Transverse colon (tissue), 4 donors: ENCODE data around the gene TPRX2. TPM values are rescaled to one million over a fixed set of nuclear protein-coding genes. Genes with fewer than 3 reads are reported as not detected.

ENCODE experiments used
- DNase-seq: peaks from one replicate; pipeline ENCODE4 v3.0.0-alpha.2; 2019
- H3K27ac ChIP-seq, 4 donors: fragments of 200-600 bp; sonication (generic); 2 replicates each; pipeline ENCODE4 v1.5.1; 2016 to 2018; ENCODE audit warnings: inconsistent platforms in 4 of 4
- H3K27me3 ChIP-seq: fragments of 200-600 bp; sonication (generic); 2 replicates; pipeline ENCODE4 v1.5.1; 2017; ENCODE audit warnings: inconsistent platforms
- H3K36me3 ChIP-seq, 4 donors: fragments of 200-600 bp; sonication (generic); 2 replicates each; pipeline ENCODE4 v1.5.1; 2017 to 2019; ENCODE audit warnings: inconsistent platforms in 4 of 4
- H3K4me1 ChIP-seq, 4 donors: fragments of 200-600 bp; sonication (generic); 2 replicates each; pipeline ENCODE4 v1.5.1; 2017 to 2020; ENCODE audit warnings: inconsistent platforms in 4 of 4
- H3K4me3 ChIP-seq, 4 donors: fragments of 200-600 bp; sonication (generic); 1 replicate in 1 of 4; 2 replicates in 3 of 4; pipeline versions ENCODE4 v1.5.1 to v1.6.1; 2017 to 2019; ENCODE audit warnings: inconsistent platforms in 4 of 4
- H3K9me3 ChIP-seq, 2 donors: fragments of 200-600 bp; sonication (generic); 2 replicates each; pipeline ENCODE4 v1.5.1; 2017 to 2019; ENCODE audit warnings: inconsistent platforms in 2 of 2
- EP300 ChIP-seq: sonication (generic); formaldehyde crosslinking; IDR thresholded peaks from one replicate; pipeline ENCODE4 v1.6.1; 2017; ENCODE audit warnings: antibody characterized with exemption, low read depth
- POLR2A ChIP-seq: fragments of 450-650 bp; IDR thresholded peaks from one replicate; pipeline ENCODE4 v1.6.1; 2016; ENCODE audit warnings: antibody characterized with exemption, mild to moderate bottlenecking, moderate library complexity
- POLR2AphosphoS5 ChIP-seq, 3 donors: sonication (generic); formaldehyde crosslinking; IDR thresholded peaks; one replicate each; pipeline ENCODE4 v1.6.1; 2016; ENCODE audit warnings: antibody characterized with exemption in 3 of 3
- WGBS, 2 donors: methylation state at CpG; one replicate each; pipeline ENCODE4 v1.1.5; 2018; ENCODE audit warnings: low coverage in 1 of 2; 5-methylcytosine and 5-hydroxymethylcytosine counted together
- in situ Hi-C, 4 donors: fragments of 200-750 bp; cut with MboI; loops; one replicate each; pipeline versions ENCODE4 v1.15.0 to v1.15.1; 2017; ENCODE audit warnings: low sequenced_read_pairs in 3 of 4, low pct_ligation_motif_present in 1 of 4, low pct_unique_long_range_greater_than_20kb in 1 of 4
- intact Hi-C: fragments of 100-400 bp; cut with DNase I; formaldehyde crosslinking; loops from one replicate; pipeline ENCODE4 v1.15.1; 2023; ENCODE audit warnings: low total_unique reads
- total RNA-seq, 4 donors: library from RNA; depleted of rRNA; stranded (reverse); fragments of >200 nt; gene quantifications; one replicate each; pipeline ENCODE4 v1.1.0, GENCODE V29; 2016
- TF ChIP-seq, protein P1 (sequence below), 5 experiments: fragments of 200-600 bp in 3 of 5; fragments of 450-650 bp in 2 of 5; sonication (generic) in 3 of 5; IDR thresholded peaks; 1 replicate in 2 of 5; 2 replicates in 3 of 5; pipeline ENCODE4 v1.5.1; 2016 to 2017; ENCODE audit warnings: antibody characterized with exemption in 5 of 5, inconsistent platforms in 3 of 5, mild to moderate bottlenecking in 2 of 5, moderate library complexity in 1 of 5

The TPRX2 gene
- total RNA-seq, 4 donors from 2014 or later, result not detected

DNA sequence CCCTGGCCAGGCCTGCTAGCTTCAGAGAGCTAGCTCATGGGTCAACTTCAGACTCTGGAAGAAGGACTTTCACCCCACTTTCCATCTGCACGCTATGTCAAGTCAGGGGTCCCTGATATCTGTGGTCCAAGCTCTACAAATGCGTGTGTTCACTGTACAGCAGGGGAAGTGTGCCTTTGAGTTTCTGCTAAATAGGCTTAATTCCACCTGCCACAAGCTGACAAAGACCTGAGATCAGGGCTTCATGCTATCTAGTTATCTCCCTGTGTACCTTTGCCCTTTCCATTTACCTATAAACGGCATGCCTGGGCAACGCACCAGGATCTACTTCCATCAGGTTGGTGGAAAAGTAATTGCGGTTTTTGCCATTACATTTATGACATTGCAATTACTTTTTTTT lies 37.7 kb downstream of the TPRX2 start:
- TF ChIP-seq EP300, result no peak
- no peak for TF ChIP-seq POLR2AphosphoS5 (IDR thresholded peaks at IDR 0.05)
- no peak for TF ChIP-seq POLR2A
- TF ChIP-seq, protein P1, sequence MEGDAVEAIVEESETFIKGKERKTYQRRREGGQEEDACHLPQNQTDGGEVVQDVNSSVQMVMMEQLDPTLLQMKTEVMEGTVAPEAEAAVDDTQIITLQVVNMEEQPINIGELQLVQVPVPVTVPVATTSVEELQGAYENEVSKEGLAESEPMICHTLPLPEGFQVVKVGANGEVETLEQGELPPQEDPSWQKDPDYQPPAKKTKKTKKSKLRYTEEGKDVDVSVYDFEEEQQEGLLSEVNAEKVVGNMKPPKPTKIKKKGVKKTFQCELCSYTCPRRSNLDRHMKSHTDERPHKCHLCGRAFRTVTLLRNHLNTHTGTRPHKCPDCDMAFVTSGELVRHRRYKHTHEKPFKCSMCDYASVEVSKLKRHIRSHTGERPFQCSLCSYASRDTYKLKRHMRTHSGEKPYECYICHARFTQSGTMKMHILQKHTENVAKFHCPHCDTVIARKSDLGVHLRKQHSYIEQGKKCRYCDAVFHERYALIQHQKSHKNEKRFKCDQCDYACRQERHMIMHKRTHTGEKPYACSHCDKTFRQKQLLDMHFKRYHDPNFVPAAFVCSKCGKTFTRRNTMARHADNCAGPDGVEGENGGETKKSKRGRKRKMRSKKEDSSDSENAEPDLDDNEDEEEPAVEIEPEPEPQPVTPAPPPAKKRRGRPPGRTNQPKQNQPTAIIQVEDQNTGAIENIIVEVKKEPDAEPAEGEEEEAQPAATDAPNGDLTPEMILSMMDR (IDR thresholded peaks at IDR 0.05), result no peak
- in situ Hi-C loops (no loop called here), intact Hi-C loops (no loop called here)
- peaks cover 0 to 4% (median 1%) of the 10 kb centered on the region in 4 donors for H3K4me1 ChIP-seq
- H3K27ac ChIP-seq, result peak overlapping the region in 1 of 4 donors; percentile 16
- no peak overlapping the region for H3K4me3 ChIP-seq
- no peaks in the 10 kb centered on the region for H3K36me3 ChIP-seq
- no peaks in the 10 kb centered on the region for H3K9me3 ChIP-seq
- DNase-seq, result peak; percentile 17
- 53 to 67% methylated on average over 1 to 5 of the region's 5 CpGs for WGBS, 2 donors
- H3K27me3 ChIP-seq, result no peaks in the 10 kb centered on the region

DNA sequence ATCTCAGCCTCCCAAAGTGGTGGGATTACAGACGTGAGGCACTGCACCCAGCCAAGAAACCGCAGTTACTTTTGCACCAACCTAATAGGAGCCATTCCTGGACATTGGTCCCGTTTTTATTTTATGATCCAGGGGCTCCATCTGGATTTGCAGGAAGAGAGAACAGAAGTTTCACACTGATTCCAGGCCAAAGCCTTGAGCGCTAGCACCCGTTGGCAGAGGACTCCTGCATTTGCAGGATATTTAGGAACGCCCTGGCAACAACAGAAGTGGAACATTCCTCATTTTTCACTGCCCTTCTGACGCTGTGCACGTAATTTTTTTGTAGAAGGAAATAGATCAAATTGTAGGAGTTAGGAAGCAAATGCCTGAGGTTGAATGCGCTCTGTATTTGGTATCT lies 38.8 kb downstream of the TPRX2 start:
- TF ChIP-seq POLR2AphosphoS5 (IDR thresholded peaks at IDR 0.05), result no peak
- TF ChIP-seq POLR2A, result no peak
- TF ChIP-seq, protein P1 (IDR thresholded peaks at IDR 0.05), result no peak
- no peak for TF ChIP-seq EP300
- Histone ChIP-seq H3K4me1 (peaks cover 0 to 4% (median 1%) of the 10 kb centered on the region in 4 donors), H3K27ac (no peak overlapping the region), H3K9me3 (no peaks in the 10 kb centered on the region), H3K36me3 (no peaks in the 10 kb centered on the region), H3K27me3 (peaks cover 4% of the 10 kb centered on the region), H3K4me3 (no peak overlapping the region)
- in situ Hi-C loops, result no loop called here
- 64 to 73% methylated on average over 2 to 9 of the region's 9 CpGs for WGBS, 2 donors
- intact Hi-C loops, result no loop called here
- no peak for DNase-seq

DNA sequence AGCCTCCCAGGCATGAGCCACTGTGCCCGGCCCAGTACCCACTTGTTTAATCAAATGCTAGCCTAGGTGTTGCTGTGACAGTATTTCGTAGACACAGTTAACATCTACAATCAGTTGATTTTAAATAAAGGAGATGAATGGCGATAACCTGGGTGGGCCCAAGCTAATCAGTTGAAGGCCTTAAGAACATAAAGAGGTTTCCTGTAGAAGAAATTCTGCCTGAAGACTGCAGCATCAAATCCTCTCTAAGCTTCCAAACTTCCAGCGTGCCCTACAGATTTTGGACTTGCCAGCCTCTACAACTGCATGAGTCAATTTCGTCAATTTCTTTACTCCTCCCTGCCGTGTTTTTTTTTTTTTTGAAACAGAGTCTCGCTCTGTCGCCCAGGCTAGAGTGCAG lies 40.3 kb downstream of the TPRX2 start:
- Histone ChIP-seq H3K27me3 (peaks cover 7% of the 10 kb centered on the region), H3K4me1 (peaks cover 0 to 4% (median 1%) of the 10 kb centered on the region in 4 donors), H3K9me3 (no peaks in the 10 kb centered on the region), H3K36me3 (no peaks in the 10 kb centered on the region), H3K27ac (no peak overlapping the region), H3K4me3 (no peak overlapping the region)
- TF ChIP-seq EP300 (no peak), POLR2A (no peak)
- TF ChIP-seq, protein P1 (IDR thresholded peaks at IDR 0.05), result no peak
- in situ Hi-C loops (no loop called here), intact Hi-C loops (no loop called here)
- WGBS, 2 donors, result 84 to 90% methylated on average over 4 to 8 of the region's 8 CpGs
- DNase-seq, result no peak

DNA sequence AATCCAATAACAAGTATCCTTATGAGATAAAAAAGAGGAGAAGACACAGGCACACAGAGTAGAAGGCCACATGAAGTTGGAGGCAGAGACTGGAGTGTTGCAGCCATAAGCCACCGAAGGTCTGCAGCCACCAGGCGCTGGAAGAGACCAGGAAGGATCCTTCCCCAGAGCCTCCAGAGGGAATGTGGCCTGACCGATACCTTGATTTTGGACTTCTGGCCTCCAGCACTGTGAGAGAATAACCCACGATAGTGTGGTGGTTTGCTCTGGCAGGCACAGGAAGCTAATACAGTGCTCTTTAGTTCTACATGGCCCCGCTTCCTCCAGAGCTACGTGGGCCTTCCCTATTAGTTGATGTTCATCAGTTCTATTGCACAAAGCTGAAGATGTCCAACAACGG lies 42.3 kb downstream of the TPRX2 start:
- no peaks in the 10 kb centered on the region for H3K9me3 ChIP-seq
- TF ChIP-seq POLR2AphosphoS5 (IDR thresholded peaks at IDR 0.05) (no peak), POLR2A (no peak), EP300 (no peak)
- TF ChIP-seq, protein P1 (IDR thresholded peaks at IDR 0.05), result no peak
- H3K4me3 ChIP-seq, result no peak overlapping the region
- WGBS, 2 donors, result 84 to 92% methylated on average over 6 to 7 of the region's 7 CpGs
- in situ Hi-C loops (no loop called here), intact Hi-C loops (no loop called here)
- no peak for DNase-seq
- H3K4me1 ChIP-seq, result peaks cover 0 to 4% (median 1%) of the 10 kb centered on the region in 4 donors
- H3K36me3 ChIP-seq, result no peaks in the 10 kb centered on the region
- H3K27me3 ChIP-seq, result peaks cover 7% of the 10 kb centered on the region
- H3K27ac ChIP-seq, result no peak overlapping the region
